ENCODE measurements around the gene ZNF276. TPM values are rescaled to one million over a fixed set of nuclear protein-coding genes. Genes with fewer than 3 reads are reported as not detected.

ZNF276 gene
- polyA plus RNA-seq, 3 donors: 2.2 to 54.5 (median 3.2) TPM

DNA sequence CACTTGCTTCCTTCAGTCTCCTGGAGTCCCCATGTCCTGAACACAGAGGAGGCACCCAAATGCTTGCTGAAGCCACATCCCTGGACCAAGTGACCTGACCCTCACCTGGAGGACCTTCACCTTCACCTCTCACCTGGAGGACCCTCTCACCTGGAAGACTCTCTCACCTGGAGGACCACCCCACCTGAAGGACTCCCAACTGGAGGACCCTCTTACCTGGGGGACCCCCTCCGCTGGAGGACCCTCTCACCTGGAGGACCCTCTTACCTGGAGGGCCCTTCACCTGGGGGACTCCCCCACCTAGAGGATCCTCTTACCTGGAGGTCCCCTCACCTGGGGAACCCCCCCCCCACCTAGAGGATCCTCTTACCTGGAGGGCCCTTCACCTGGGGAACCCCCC lies 35.4 kb upstream of the ZNF276 start:
- Mint-ChIP-seq H3K27me3 (ENCODE audit: low read depth in 3 of 3) (peaks cover 0 to 3% (median 0%) of the 10 kb centered on the region in 3 donors), H3K4me3 (no peak overlapping the region), H3K27ac (peak overlapping the region in 6 of 7 donors; percentile 28 to 77 (median 57)), H3K9me3 (peaks cover 10 to 27% (median 19%) of the 10 kb centered on the region in 7 donors), H3K4me1 (peaks cover 9% of the 10 kb centered on the region), H3K36me3 (peaks cover 11 to 19% of the 10 kb centered on the region in 2 donors)
- Histone ChIP-seq H3K27me3 (ENCODE audit: control insufficient read depth in 2 of 2, insufficient read depth in 2 of 2, low read length in 2 of 2) (no peaks in the 10 kb centered on the region), H2AFZ (ENCODE audit: insufficient read depth, low read depth, low read length, poor library complexity, severe bottlenecking) (no peak overlapping the region), H3K27ac (ENCODE audit: low read depth in 1 of 2, low read length in 2 of 2) (no peak overlapping the region), H3K36me3 (replicated peaks in 1 of 2; ENCODE audit: control insufficient read depth in 1 of 2, insufficient read depth in 2 of 2, low read length in 2 of 2) (peaks cover 10 to 20% of the 10 kb centered on the region in 2 donors), H3K9me3 (replicated peaks in 1 of 2; ENCODE audit: control insufficient read depth in 1 of 2, insufficient read depth in 1 of 2, low read length in 2 of 2) (peaks cover 0 to 20% of the 10 kb centered on the region in 2 donors), H3K9ac (ENCODE audit: insufficient read depth, low read length, poor library complexity, severe bottlenecking) (no peak overlapping the region), H3K4me1 (ENCODE audit: control insufficient read depth in 1 of 2, insufficient read depth in 2 of 2, low read length in 2 of 2) (peaks cover 10 to 17% of the 10 kb centered on the region in 2 donors), H3K4me2 (replicated peaks; ENCODE audit: extremely low read depth, low read length, poor library complexity, severe bottlenecking) (peak overlapping the region; percentile 99), H3K79me2 (ENCODE audit: insufficient read depth, low read length) (peaks cover 25% of the 10 kb centered on the region), H4K20me1 (ENCODE audit: insufficient read depth, low read length) (no peaks in the 10 kb centered on the region), H3K4me3 (replicated peaks in 1 of 3; ENCODE audit: low read depth in 2 of 3, low read length in 3 of 3) (peak overlapping the region in 1 of 3 experiments; percentile 97)
- TF ChIP-seq, protein P1, sequence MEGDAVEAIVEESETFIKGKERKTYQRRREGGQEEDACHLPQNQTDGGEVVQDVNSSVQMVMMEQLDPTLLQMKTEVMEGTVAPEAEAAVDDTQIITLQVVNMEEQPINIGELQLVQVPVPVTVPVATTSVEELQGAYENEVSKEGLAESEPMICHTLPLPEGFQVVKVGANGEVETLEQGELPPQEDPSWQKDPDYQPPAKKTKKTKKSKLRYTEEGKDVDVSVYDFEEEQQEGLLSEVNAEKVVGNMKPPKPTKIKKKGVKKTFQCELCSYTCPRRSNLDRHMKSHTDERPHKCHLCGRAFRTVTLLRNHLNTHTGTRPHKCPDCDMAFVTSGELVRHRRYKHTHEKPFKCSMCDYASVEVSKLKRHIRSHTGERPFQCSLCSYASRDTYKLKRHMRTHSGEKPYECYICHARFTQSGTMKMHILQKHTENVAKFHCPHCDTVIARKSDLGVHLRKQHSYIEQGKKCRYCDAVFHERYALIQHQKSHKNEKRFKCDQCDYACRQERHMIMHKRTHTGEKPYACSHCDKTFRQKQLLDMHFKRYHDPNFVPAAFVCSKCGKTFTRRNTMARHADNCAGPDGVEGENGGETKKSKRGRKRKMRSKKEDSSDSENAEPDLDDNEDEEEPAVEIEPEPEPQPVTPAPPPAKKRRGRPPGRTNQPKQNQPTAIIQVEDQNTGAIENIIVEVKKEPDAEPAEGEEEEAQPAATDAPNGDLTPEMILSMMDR (IDR thresholded peaks at IDR 0.05): no peak
- WGBS (ENCODE audit: insufficient coverage): no CpG with 5 or more reads among the region's 1 CpG
- intact Hi-C loops (cut with micrococcal nuclease): no loop called here
- no peak for DNase-seq

DNA sequence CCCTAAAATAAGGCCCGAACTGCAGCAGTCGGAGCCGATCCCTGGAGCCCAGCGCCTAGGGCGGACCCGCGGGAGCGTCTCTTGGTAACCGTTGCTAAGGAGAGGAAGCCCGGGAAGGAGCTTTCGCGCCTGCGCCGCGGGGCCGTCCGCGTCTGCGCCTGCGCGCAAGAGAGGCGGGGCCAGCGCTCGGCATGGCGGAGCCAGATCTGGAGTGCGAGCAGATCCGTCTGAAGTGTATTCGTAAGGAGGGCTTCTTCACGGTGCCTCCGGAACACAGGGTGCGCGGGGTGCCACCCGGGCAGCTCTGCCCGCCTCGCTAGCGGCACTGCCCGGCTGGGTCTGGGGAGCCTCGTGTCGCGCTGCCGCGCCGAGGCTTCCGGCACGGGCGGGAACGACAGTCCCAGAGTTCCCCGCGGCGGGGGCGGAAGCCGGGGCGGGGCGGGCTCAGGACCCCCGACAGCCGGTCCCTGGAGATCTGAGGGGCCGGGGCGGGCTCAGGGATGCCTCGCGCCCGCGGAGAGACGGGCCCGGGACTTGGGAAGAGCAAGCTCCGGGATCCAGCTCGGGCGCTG lies 34.7 kb upstream of the ZNF276 start, which contains the start of gene CDK10:
CDK10 (plus strand) TSS at position 170 of the 572 bp plus-strand sequence; CDS start at position 192, 22 bp downstream.
- peak within 1 kb of the TSS; percentile 72 for H3K9ac ChIP-seq (ENCODE audit: insufficient read depth, low read length, poor library complexity, severe bottlenecking)
- peak within 1 kb of the TSS; percentile 64 to 89 (median 76) for H3K27ac Mint-ChIP-seq
- H3K4me1 ChIP-seq (ENCODE audit: control insufficient read depth in 1 of 2, insufficient read depth in 2 of 2, low read length in 2 of 2): peaks cover 10 to 17% of the 10 kb centered on the region in 2 donors
- under 1% methylated on average over 67 of the region's 67 CpGs for WGBS (ENCODE audit: insufficient coverage)
- peaks cover 0 to 17% of the 10 kb centered on the region in 2 donors for H3K9me3 ChIP-seq (replicated peaks in 1 of 2; ENCODE audit: control insufficient read depth in 1 of 2, insufficient read depth in 1 of 2, low read length in 2 of 2)
- H3K4me1 Mint-ChIP-seq: peaks cover 9% of the 10 kb centered on the region
- H3K36me3 ChIP-seq (replicated peaks in 1 of 2; ENCODE audit: control insufficient read depth in 1 of 2, insufficient read depth in 2 of 2, low read length in 2 of 2): peaks cover 15 to 27% of the 10 kb centered on the region in 2 donors
- intact Hi-C loops (cut with micrococcal nuclease): no loop called here
- peak within 1 kb of the TSS; percentile 78 to 97 (median 89) for H3K4me3 ChIP-seq (replicated peaks in 1 of 3; ENCODE audit: low read depth in 2 of 3, low read length in 3 of 3)
- peak within 1 kb of the TSS; percentile 94 for H2AFZ ChIP-seq (ENCODE audit: insufficient read depth, low read depth, low read length, poor library complexity, severe bottlenecking)
- peak within 1 kb of the TSS; percentile 99 for H3K4me2 ChIP-seq (replicated peaks; ENCODE audit: extremely low read depth, low read length, poor library complexity, severe bottlenecking)
- peaks cover 10 to 25% (median 15%) of the 10 kb centered on the region in 7 donors for H3K9me3 Mint-ChIP-seq
- TF ChIP-seq, protein P1 (IDR thresholded peaks at IDR 0.05): no peak
- no peaks in the 10 kb centered on the region for H4K20me1 ChIP-seq (ENCODE audit: insufficient read depth, low read length)
- H3K36me3 Mint-ChIP-seq: peaks cover 16 to 25% of the 10 kb centered on the region in 2 donors
- peak within 1 kb of the TSS in 1 of 2 donors; percentile 44 for H3K27ac ChIP-seq (ENCODE audit: low read depth in 1 of 2, low read length in 2 of 2)
- no peaks in the 10 kb centered on the region for H3K27me3 ChIP-seq (ENCODE audit: control insufficient read depth in 2 of 2, insufficient read depth in 2 of 2, low read length in 2 of 2)
- DNase-seq: peak; percentile 82 to 88 (median 82)
- peaks cover 25% of the 10 kb centered on the region for H3K79me2 ChIP-seq (ENCODE audit: insufficient read depth, low read length)
- peaks cover 0 to 2% (median 0%) of the 10 kb centered on the region in 3 donors for H3K27me3 Mint-ChIP-seq (ENCODE audit: low read depth in 3 of 3)
- peak within 1 kb of the TSS; percentile 89 to 92 for H3K4me3 Mint-ChIP-seq

Measured in CD14-positive monocyte (primary cell).